HCT116 (cell line): ENCODE measurements around the gene E2F1.

ENCODE experiments used
- CEBPB ChIP-seq: IDR thresholded peaks from 2 replicates; pipeline ENCODE4 v1.6.1; 2012; ENCODE audit warnings: low read depth
- CTCF ChIP-seq, 3 experiments: fragments of 200-600 bp in 1 of 3; sonication (generic) in 1 of 3; IDR thresholded peaks in 2 of 3; conservative IDR thresholded peaks in 1 of 3; 2 replicates each; pipeline ENCODE4 v1.5.1; 2012 to 2017; ENCODE audit warnings: low read depth in 2 of 3, low read length in 2 of 3, antibody characterized with exemption in 1 of 3, borderline replicate concordance in 1 of 3, control low read depth in 1 of 3, mild to moderate bottlenecking in 1 of 3, mixed read lengths in 1 of 3, mixed run types in 1 of 3, moderate library complexity in 1 of 3; ENCODE audit not compliant: insufficient read depth in 1 of 3
- ELF1 ChIP-seq: IDR thresholded peaks from 2 replicates; pipeline ENCODE4 v1.6.1; 2012; ENCODE audit warnings: low read depth, borderline replicate concordance
- JUND ChIP-seq: IDR thresholded peaks from 2 replicates; pipeline ENCODE4 v1.6.1; 2012
- MAX ChIP-seq: IDR thresholded peaks from 2 replicates; pipeline ENCODE4 v1.6.1; 2012
- POLR2A ChIP-seq: IDR thresholded peaks from 2 replicates; pipeline ENCODE4 v1.7.0; 2011; ENCODE audit warnings: borderline replicate concordance; ENCODE audit not compliant: insufficient read depth, insufficient read length; ENCODE audit errors: extremely low read depth
- RAD21 ChIP-seq: IDR thresholded peaks from 2 replicates; pipeline ENCODE4 v1.6.1; 2012; ENCODE audit warnings: low read depth, mild to moderate bottlenecking
- SIN3A ChIP-seq: IDR thresholded peaks from 2 replicates; pipeline ENCODE4 v1.6.1; 2012; ENCODE audit warnings: low read depth
- ZFX ChIP-seq: fragments of 450-650 bp; IDR thresholded peaks from 2 replicates; pipeline ENCODE4 v1.6.1; 2017

GRCh38 chr20:33707668-33708067, 21.5 kb upstream of the E2F1 start:
- TF ChIP-seq CTCF (IDR thresholded peaks at IDR 0.05 in 2 of 3, conservative IDR thresholded peaks at IDR 0.05 in 1 of 3; ENCODE audit: borderline replicate concordance in 1 of 3, insufficient read depth in 1 of 3, low read depth in 2 of 3, low read length in 2 of 3) (no peak), RAD21 (no peak), ELF1 (no peak), SIN3A (no peak), CEBPB (no peak), ZFX (no peak), MAX (no peak), JUND (no peak), POLR2A (no peak)
